ENCODE measurements around the gene OR10G4.
"Not testable (repeated sequence)": the region's sequence is repeated elsewhere in the genome, so short reads cannot be mapped to it uniquely, and the experiment has no call there.

Gene OR10G4, protein sequence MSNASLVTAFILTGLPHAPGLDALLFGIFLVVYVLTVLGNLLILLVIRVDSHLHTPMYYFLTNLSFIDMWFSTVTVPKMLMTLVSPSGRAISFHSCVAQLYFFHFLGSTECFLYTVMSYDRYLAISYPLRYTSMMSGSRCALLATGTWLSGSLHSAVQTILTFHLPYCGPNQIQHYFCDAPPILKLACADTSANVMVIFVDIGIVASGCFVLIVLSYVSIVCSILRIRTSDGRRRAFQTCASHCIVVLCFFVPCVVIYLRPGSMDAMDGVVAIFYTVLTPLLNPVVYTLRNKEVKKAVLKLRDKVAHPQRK
- 0 to 0.99 (median 0) reads per million in 17 experiments for total RNA-seq

DNA sequence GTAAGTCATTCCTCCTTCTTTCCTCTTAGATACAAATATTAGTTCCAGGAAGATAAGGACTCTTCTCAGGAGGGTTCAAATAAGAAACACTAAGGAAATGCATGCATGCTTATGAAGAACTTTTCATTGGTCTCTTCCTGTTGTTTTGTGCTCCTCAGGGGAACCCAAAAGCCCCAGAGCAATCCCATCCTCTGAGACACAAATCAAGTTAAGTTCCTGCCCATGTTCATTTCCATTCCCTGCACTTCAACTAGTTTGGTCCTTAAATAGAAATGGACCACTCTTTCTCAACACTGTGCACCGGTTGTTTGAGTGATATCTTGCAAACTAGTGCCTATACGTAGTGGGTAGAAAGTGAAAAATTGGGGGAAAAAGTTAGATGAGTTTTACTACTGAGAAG lies at the start of gene OR10G4:
Gene OR10G4 (plus strand): TSS at position 301 of the 400 bp plus-strand sequence. CDS start 2,578 bp downstream, outside the sequence.
- DNase-seq, result no peak

DNA sequence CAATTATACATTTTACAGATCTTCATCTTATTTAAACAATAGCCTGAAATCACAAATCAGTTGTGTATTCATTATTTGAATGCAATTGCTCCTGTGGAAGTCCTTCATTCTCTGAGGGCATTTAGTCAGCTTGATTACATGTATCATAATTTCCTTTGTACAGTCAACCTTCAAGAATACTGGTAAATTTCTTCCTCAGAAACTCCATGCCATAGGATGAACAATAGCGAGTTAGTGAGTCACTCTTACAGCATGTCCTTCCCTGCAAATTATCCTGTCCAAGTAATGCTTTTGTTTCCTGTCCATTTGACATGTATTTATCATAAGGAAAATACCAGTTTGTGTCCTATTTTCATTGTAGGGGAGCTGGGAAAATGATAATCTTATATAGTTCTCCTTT lies 39.0 kb upstream of the OR10G4 start:
- no peak for DNase-seq

DNA sequence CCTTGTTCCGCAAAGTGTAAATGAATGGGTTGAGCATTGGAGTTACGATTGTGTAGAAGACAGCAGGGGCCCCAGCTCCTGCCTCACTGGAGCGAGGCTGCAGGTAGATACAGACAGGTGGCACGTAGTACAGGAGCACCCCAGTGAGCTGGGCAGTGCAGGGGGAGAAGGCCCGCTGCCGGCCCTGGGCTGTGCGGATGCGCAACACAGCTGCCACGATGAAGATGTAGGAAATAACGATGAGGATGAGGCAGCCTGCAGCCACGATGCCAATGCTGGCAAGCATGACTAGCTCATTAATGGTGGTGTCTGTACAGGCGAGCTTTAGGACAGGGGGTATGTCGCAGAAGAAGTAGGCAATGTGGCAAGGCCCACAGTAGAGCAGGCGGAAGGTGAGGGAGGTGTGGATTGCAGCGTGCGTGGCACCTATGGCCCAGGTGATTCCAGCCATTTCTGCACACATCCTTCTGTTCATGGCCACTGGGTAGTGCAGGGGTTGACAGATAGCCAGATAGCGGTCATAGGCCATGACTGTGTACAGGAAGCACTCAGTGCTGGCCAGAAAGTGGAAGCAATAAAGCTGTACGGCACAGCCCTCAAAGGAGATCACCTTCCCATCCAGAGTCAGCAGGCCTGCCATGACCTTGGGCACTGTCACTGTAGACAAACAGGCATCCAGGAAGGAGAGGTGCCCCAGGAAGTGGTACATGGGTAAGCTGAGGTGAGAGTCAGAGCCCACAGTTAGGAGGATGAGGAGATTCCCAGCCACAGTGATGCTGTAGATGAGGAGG lies 35.8 kb upstream of the OR10G4 start:
- DNase-seq, result no peak

DNA sequence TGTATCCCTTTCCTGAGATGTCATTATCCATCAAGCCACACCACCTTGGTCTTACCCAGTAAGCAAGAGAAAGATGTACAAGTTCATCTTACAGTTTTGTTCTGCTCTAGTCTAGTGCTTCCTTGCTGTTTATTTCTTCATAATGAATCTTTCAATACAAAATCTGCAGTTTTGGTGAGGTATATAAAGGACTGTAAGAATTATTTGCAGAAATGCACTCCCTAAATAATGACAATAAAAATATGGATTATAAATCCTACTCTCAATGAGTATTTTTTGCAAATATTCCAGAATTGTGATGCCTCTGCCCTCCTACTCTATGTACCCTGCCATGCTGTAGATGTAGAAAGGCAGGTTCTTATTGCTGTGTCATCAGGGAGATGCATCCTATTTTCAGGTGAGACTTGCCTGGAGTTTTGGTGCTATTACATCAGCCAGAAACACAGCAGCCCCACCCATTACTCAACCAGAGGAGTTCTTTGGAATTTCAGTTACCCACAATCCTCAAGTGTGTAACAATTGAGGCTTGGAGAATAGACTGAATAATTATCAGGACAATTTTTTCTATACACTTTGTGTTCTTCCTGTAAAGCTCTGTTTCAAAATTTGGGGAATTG lies 35.0 kb upstream of the OR10G4 start, which contains the start of gene OR10S1:
Gene OR10S1 (minus strand): TSS at position 51 of the 617 bp plus-strand sequence. CDS start 117 bp downstream, outside the sequence.
- DNase-seq, result no peak

DNA sequence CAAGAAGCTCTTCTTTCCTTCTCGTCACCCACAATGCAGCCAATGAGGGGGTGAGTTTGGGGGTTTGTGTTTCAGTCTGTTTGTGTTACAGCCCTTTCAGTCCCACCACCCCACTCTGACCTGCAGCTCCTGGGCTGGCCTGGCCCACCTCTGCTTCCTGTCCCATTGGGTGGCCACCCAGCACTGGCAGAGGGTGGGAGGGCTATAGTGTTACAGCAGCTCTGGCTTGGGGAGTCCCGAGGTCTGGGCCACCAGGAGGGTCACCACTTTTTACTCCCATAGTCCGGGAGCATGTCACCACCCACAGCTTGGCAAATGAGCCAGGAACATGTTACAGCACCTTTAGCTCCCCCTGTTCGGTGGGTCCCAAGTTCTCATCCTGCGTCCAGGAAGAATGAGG lies 33.5 kb upstream of the OR10G4 start:
- DNase-seq, result no peak

DNA sequence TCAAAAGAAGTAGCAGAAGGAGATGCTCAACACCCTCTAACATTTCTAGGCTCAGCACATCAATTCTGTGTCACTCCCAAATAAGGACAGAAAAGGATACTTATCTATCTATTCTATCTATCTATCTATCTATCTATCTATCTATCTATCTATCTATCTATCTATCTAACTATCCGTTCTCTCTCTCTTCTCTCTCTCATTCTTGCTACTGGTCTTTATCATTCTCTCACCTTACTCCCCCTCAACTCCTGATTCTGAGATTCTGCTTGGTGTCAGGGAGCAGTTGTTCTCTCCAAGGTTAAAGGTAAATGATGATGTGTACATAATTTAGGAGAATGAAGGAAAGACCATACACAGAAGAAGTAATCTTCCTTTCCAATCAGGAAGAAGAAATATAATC lies 17.7 kb upstream of the OR10G4 start, which contains the start of gene OR10G6:
Gene OR10G6 (minus strand): TSS at position 43 of the 400 bp plus-strand sequence. CDS start 0 bp downstream, at position 43.
- no peak for DNase-seq

DNA sequence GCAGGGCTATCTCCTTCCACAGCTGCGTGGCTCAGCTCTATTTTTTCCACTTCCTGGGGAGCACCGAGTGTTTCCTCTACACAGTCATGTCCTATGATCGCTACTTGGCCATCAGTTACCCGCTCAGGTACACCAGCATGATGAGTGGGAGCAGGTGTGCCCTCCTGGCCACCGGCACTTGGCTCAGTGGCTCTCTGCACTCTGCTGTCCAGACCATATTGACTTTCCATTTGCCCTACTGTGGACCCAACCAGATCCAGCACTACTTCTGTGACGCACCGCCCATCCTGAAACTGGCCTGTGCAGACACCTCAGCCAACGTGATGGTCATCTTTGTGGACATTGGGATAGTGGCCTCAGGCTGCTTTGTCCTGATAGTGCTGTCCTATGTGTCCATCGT lies 3.0 kb downstream of the OR10G4 start:
- not testable (repeated sequence) for DNase-seq

DNA sequence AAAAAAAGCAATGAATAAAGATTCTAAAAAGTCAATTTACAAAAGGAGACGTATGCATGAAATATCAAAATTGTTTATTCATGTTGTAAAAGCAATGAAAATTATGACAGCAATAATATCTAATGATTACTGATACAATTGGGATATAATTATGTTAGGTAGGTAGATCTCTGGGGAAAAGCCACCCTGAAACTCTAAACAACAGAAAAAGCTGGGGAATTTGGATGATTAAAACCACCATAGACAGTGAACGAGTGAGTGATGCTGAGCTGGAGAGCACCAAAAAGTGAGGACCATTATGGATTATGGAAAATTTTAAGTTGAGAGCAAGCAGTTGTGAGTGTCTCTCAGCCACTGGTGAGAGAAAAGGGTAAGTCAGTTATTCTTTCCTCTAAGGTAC lies 13.7 kb downstream of the OR10G4 start, which contains the start of gene OR10G8:
Gene OR10G8 (plus strand): TSS at position 301 of the 400 bp plus-strand sequence. CDS start 2,825 bp downstream, outside the sequence.
- DNase-seq, result no peak

DNA sequence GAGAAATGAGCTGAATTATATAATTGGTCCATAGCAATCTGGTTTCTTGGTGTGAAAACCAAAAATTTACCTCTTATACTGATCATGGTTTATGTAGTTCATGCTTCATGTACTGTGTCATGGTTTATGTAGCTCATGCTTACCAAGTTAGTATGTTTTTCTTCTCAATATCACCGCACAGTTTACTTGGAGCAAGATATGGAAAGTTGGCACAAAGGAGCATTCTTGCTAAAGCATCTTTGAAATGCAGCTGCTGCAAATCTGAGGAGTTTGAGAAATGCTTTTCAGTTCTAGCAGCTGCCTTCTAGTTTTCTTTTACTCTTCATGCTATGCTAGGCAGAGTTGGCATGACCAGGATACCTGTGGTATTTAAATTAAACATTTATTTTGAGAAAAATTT lies 23.9 kb downstream of the OR10G4 start:
- DNase-seq, result no peak

DNA sequence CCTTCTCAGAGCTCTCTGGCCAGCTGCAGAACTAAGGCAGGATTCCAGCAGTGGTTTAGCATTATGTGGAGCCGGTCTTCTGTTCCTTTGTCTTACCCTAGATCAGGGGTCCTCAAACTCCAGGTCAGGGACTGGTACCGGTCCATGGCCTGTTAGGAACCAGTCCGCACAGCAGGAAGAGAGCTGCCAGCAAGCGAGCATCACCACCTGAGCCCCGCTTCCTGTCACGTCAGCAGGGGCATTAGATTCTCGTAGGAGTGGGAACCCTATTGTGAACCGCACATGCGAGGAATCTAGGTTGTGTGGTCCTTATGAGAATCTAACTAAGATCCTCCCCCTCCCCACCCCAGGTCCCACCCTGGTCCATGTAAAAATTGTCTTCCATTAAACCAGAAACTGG lies 26.8 kb downstream of the OR10G4 start:
- DNase-seq, result no peak

DNA sequence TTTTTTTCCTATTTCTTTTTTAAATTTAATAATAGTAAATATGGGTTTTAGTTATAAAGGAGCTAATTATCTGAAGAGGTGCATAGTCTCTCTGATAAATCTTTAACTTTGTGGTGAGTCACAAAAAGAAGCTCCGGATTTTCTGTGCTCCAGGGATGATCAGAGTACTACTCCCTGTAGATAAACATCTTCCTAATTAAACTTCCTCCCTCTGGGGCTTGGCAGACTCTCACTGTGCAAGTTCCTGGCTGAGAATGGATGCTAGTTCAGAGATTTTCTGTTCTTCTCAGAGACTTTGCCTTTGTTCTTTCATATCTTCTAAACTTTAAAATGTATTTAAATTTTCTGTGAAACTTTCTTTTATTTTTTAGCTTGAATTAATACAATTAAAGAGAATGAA lies 28.5 kb downstream of the OR10G4 start, which contains the start of gene OR10G7:
Gene OR10G7 (minus strand): TSS at position 72 of the 400 bp plus-strand sequence. CDS start 2,324 bp downstream, outside the sequence.
- no peak for DNase-seq

DNA sequence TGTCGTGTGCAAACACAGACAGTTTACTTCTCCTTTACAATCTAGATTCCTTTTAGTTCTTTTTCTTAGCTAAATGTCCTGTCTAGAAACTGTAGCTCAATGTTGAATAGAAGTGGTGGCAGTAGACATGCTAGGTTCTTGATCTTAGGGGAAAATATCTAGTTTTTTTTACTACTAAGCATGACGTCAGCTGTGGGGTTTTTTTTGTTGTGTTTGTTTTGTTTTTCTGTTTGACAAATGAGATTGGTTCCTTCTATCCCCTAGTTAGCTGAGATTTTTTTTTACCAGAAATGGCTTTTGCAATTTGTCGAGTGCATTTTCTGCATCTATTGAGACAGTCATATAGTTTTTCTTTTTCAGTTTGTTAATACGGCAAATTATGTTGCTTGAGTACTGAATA lies 30.6 kb downstream of the OR10G4 start:
- DNase-seq, result no peak

DNA sequence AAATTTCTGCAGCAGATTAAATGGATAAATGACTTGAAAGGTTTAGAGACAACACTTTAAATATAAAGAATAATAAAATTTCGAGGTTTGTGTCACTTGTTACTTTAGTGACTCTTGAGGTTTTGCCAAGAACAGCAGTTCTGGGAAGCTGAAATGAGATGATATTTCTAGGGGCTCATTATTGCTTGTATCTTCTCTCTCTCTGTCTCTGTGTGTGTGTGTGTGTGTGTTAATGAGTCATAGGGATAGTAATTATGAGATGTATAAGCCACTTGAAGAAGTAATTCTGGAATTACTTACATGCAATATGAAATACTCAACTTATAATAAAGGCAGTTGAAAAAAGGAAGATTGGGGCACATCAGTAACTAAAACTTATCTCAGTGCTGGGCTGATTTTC lies 38.0 kb downstream of the OR10G4 start:
- DNase-seq, result no peak

DNA sequence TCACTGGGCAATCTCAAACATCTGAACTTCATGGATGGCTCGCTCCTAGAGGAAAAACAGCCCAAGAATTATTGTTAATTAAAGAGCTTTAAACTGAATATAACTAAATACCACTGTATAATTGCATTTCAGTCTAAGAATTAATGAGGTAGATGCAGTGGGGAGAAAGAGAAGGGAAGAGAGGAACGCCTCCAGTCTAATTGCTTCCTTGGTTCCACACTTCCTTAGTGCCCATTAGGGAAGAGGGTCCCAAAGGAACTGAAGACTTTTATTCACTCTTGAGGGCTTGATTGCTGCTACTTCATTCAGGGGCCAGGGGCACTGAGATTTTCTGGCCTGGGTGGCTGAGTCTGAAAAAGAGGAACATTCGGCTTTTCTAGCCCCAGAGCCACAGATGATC lies 40.2 kb downstream of the OR10G4 start:
- DNase-seq, result no peak

All from suppressor macrophage (primary cell).